Measurements from ENCODE around the gene SMNDC1. TPM values are rescaled to one million over a fixed set of nuclear protein-coding genes. Genes with fewer than 3 reads are reported as not detected.

The SMNDC1 gene
- total RNA-seq, 2 experiments from 2014 or later = 40.2 to 48.1 TPM

GRCh38 chr10:110340816-110341215, 36.1 kb upstream of the SMNDC1 start:
- intact Hi-C loops (cut with DNase I, micrococcal nuclease) = no loop called here
- ATAC-seq (ENCODE audit: poor library complexity) = no peak
- H3K4me3 Mint-ChIP-seq = no peak overlapping the region
- Histone ChIP-seq H3K27ac (ENCODE audit: low read depth in 1 of 2, low read length in 2 of 2) (no peak overlapping the region), H3K9me3 (ENCODE audit: control insufficient read depth in 1 of 2, insufficient read depth in 1 of 2, low read length in 2 of 2) (no peaks in the 10 kb centered on the region), H3K27me3 (ENCODE audit: control insufficient read depth in 1 of 2, insufficient read depth in 2 of 2, low read length in 2 of 2) (peaks cover 0 to 4% of the 10 kb centered on the region in 2 experiments), H3K4me3 (ENCODE audit: low read length) (no peak overlapping the region), H3K4me1 (ENCODE audit: insufficient read depth, low read length) (peaks cover 5% of the 10 kb centered on the region), H3K36me3 (ENCODE audit: insufficient read depth, low read length) (no peaks in the 10 kb centered on the region)
- no peaks in the 10 kb centered on the region for H3K9me3 Mint-ChIP-seq
- peaks cover under 1% of the 10 kb centered on the region for H3K4me1 Mint-ChIP-seq (ENCODE audit: low read depth)
- POLR2A ChIA-PET = no interaction called here
- no peak overlapping the region for H3K27ac Mint-ChIP-seq
- no peak for DNase-seq
- H3K36me3 Mint-ChIP-seq (ENCODE audit: low read depth) = no peaks in the 10 kb centered on the region
- TF ChIP-seq, protein P1, sequence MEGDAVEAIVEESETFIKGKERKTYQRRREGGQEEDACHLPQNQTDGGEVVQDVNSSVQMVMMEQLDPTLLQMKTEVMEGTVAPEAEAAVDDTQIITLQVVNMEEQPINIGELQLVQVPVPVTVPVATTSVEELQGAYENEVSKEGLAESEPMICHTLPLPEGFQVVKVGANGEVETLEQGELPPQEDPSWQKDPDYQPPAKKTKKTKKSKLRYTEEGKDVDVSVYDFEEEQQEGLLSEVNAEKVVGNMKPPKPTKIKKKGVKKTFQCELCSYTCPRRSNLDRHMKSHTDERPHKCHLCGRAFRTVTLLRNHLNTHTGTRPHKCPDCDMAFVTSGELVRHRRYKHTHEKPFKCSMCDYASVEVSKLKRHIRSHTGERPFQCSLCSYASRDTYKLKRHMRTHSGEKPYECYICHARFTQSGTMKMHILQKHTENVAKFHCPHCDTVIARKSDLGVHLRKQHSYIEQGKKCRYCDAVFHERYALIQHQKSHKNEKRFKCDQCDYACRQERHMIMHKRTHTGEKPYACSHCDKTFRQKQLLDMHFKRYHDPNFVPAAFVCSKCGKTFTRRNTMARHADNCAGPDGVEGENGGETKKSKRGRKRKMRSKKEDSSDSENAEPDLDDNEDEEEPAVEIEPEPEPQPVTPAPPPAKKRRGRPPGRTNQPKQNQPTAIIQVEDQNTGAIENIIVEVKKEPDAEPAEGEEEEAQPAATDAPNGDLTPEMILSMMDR (IDR thresholded peaks at IDR 0.05) = no peak
- CTCF ChIA-PET = no interaction called here
- no peaks in the 10 kb centered on the region for H3K27me3 Mint-ChIP-seq

- no peaks in the 10 kb centered on the region for H3K9me3 Mint-ChIP-seq
These were observed 35.4 kb upstream of the SMNDC1 start for GRCh38 chr10:110340122-110340521.

DNA sequence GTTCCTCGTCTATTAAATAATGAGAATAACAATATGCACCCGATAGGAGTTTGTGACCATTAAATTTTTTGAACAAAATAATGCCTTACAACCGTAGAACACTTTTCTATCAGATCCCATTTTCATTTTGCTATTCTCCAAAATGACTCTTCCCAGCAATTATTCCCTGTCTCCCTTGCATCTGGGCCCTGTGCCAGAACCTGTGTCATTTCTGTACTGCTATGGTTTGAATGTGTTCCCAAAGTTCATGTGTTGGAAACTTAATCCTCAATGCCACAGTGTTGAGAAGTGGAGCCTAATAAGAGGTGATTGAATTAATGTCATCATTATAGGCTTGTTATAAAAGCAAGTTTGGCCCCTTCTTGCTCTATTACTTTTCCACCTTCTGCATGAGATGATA, 33.2 kb upstream of the SMNDC1 start:
- Histone ChIP-seq H3K4me1 (ENCODE audit: insufficient read depth, low read length) (peaks cover 8% of the 10 kb centered on the region), H3K9me3 (ENCODE audit: control insufficient read depth in 1 of 2, insufficient read depth in 1 of 2, low read length in 2 of 2) (no peaks in the 10 kb centered on the region), H3K27me3 (ENCODE audit: control insufficient read depth in 1 of 2, insufficient read depth in 2 of 2, low read length in 2 of 2) (peaks cover 0 to 4% of the 10 kb centered on the region in 2 experiments), H3K4me3 (ENCODE audit: low read length) (no peak overlapping the region), H3K27ac (ENCODE audit: low read depth in 1 of 2, low read length in 2 of 2) (no peak overlapping the region), H3K36me3 (ENCODE audit: insufficient read depth, low read length) (no peaks in the 10 kb centered on the region)
- intact Hi-C loops (cut with DNase I, micrococcal nuclease) = no loop called here
- Mint-ChIP-seq H3K27ac (no peak overlapping the region), H3K27me3 (no peaks in the 10 kb centered on the region), H3K4me3 (no peak overlapping the region), H3K4me1 (ENCODE audit: low read depth) (peaks cover 7% of the 10 kb centered on the region), H3K9me3 (no peaks in the 10 kb centered on the region), H3K36me3 (ENCODE audit: low read depth) (no peaks in the 10 kb centered on the region)
- TF ChIP-seq, protein P1 (IDR thresholded peaks at IDR 0.05) = no peak
- no peak for DNase-seq
- ChIA-PET CTCF (no interaction called here), POLR2A (no interaction called here)
- ATAC-seq (ENCODE audit: poor library complexity) = no peak

More at GRCh38 chr10:110340122-110340521, 35.4 kb upstream of the SMNDC1 start:
- ATAC-seq (ENCODE audit: poor library complexity) = no peak
- H3K27me3 Mint-ChIP-seq = no peaks in the 10 kb centered on the region
- H3K4me1 ChIP-seq (ENCODE audit: insufficient read depth, low read length) = peaks cover 8% of the 10 kb centered on the region
- no peak for DNase-seq
- POLR2A ChIA-PET = no interaction called here
- CTCF ChIA-PET = interaction anchor here (1.3 kb wide), 1 partner anchor 14 kb away, joined by 3 read pairs; no protein-coding TSS in a partner anchor
- H3K36me3 Mint-ChIP-seq (ENCODE audit: low read depth) = no peaks in the 10 kb centered on the region
- no peaks in the 10 kb centered on the region for H3K9me3 ChIP-seq (ENCODE audit: control insufficient read depth in 1 of 2, insufficient read depth in 1 of 2, low read length in 2 of 2)
- no peak overlapping the region for H3K4me3 Mint-ChIP-seq
- intact Hi-C loops (cut with DNase I, micrococcal nuclease) = no loop called here
- H3K27me3 ChIP-seq (ENCODE audit: control insufficient read depth in 1 of 2, insufficient read depth in 2 of 2, low read length in 2 of 2) = peaks cover 0 to 4% of the 10 kb centered on the region in 2 experiments
- no peak overlapping the region for H3K4me3 ChIP-seq (ENCODE audit: low read length)
- H3K36me3 ChIP-seq (ENCODE audit: insufficient read depth, low read length) = no peaks in the 10 kb centered on the region
- peaks cover 7% of the 10 kb centered on the region for H3K4me1 Mint-ChIP-seq (ENCODE audit: low read depth)
- H3K27ac Mint-ChIP-seq = no peak overlapping the region
- TF ChIP-seq, protein P1 (IDR thresholded peaks at IDR 0.05) = no peak
- H3K27ac ChIP-seq (ENCODE audit: low read depth in 1 of 2, low read length in 2 of 2) = no peak overlapping the region
